Upper lobe of right lung (tissue), 1 donor: Measurements from ENCODE around the gene NAGA. TPM values are rescaled to one million over a fixed set of nuclear protein-coding genes. Genes with fewer than 3 reads are reported as not detected.

Experiments
- ATAC-seq: fragments of 200-7000 bp; cut with Tn5 transposase; one replicate; pipeline ENCODE4 v1.9.1; 2020; ENCODE audit warnings: mild to moderate bottlenecking, moderate library complexity
- DNase-seq: peaks from one replicate; pipeline ENCODE4 v3.0.0-alpha.2; 2020
- H3K27ac ChIP-seq: fragments of 200-600 bp; one replicate; pipeline ENCODE4 v1.8.0; 2022
- H3K27me3 ChIP-seq: fragments of 200-600 bp; one replicate; pipeline ENCODE4 v1.8.0; 2022; ENCODE audit warnings: mild to moderate bottlenecking
- H3K36me3 ChIP-seq: fragments of 200-600 bp; one replicate; pipeline ENCODE4 v1.8.0; 2022
- H3K4me1 ChIP-seq: fragments of 200-600 bp; one replicate; pipeline ENCODE4 v1.8.0; 2022
- H3K4me3 ChIP-seq: fragments of 200-600 bp; one replicate; pipeline ENCODE4 v1.8.0; 2022; ENCODE audit warnings: mild to moderate bottlenecking
- H3K9me3 ChIP-seq: fragments of 200-600 bp; one replicate; pipeline ENCODE4 v1.8.0; 2022
- CTCF ChIP-seq: fragments of 200-600 bp; IDR thresholded peaks from one replicate; pipeline ENCODE4 v1.8.0; 2022; ENCODE audit warnings: antibody characterized with exemption
- intact Hi-C: fragments of 100-400 bp; cut with DNase I; formaldehyde crosslinking; loops from one replicate; pipeline ENCODE4 v1.11.0; 2022
- total RNA-seq: library from RNA; stranded (reverse); fragmentation: NEBNext Ultra II Directional; extraction: Animal tissue kit (Norgen Biotek cat#: 25700); gene quantifications from one replicate; pipeline ENCODE4 v1.2.1, GENCODE V29; 2021
- donor health status: DM: no; HTN: yes; CAD: no; lungs with severe emphysema.

The NAGA gene
- total RNA-seq, 1 donor from 2014 or later: 28.6 TPM

DNA sequence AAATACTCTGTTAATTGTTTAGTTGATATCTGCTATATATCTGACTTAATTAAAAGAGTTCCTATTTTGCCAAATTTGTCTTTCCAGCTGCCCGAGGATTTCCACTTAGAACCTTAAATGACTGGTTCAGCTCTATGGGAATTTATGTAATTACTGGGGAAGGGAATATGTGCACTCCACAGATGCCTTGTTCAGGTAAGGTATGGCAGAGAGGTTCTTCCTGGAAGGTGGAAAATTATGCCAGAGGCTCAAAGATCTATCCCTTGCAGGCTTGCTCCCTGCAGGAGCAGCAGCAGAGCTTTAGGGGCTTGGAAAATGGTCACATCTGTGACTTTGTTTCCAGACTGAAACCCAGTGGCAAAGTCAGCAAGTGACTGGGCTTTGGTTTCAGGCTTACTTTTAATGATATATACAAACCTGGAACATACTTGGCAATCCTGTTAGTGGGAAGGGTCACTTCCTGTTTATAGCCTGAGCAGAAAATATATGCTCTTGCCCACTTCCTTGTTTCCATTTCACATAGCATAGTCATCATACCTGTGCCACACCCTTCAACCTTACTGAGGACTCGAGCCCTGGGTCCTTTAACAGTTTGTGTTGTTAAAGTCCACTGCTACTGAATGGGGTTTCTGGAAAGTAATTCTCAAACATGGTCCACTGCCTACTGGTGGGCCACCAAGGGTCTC lies 48.3 kb downstream of the NAGA start:
- H3K36me3 ChIP-seq: no peaks in the 10 kb centered on the region
- no peak for TF ChIP-seq CTCF
- H3K9me3 ChIP-seq: no peaks in the 10 kb centered on the region
- H3K4me1 ChIP-seq: no peaks in the 10 kb centered on the region
- ATAC-seq: no peak
- intact Hi-C loops: no loop called here
- H3K4me3 ChIP-seq: no peak overlapping the region
- H3K27ac ChIP-seq: no peak overlapping the region
- H3K27me3 ChIP-seq: no peaks in the 10 kb centered on the region
- DNase-seq: no peak

DNA sequence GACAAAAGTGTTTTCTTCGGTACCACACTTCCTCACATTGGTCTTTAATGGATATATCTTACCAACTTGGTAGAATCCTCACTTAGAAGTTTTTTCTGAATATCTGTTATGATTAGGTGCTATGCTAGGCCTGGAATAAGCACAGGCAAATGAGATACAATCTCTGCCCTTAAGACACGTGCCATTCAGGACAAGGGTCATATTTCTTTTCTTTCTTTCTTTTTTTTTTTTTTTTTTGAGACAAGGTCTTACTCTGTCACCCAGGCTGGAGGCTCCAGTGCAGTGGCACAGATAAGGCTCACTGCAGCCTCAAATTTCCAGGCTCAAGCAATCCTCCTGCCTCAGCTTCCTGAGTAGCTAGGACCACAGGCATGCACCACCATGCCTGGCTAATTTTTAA lies 49.0 kb downstream of the NAGA start:
- DNase-seq (no peak), ATAC-seq (no peak)
- intact Hi-C loops: no loop called here
- H3K9me3 ChIP-seq: no peaks in the 10 kb centered on the region
- no peak overlapping the region for H3K4me3 ChIP-seq
- no peak for TF ChIP-seq CTCF
- no peaks in the 10 kb centered on the region for H3K4me1 ChIP-seq
- H3K27ac ChIP-seq: no peak overlapping the region
- peaks cover 5% of the 10 kb centered on the region for H3K27me3 ChIP-seq
- H3K36me3 ChIP-seq: no peaks in the 10 kb centered on the region

GRCh38 chr22:42018224-42018623 lies 52.4 kb downstream of the NAGA start:
- Histone ChIP-seq H3K27me3 (peaks cover 7% of the 10 kb centered on the region), H3K4me1 (no peaks in the 10 kb centered on the region), H3K36me3 (no peaks in the 10 kb centered on the region), H3K9me3 (no peaks in the 10 kb centered on the region), H3K4me3 (no peak overlapping the region), H3K27ac (no peak overlapping the region)
- TF ChIP-seq CTCF: no peak
- intact Hi-C loops: no loop called here
- ATAC-seq (no peak), DNase-seq (no peak)

- no peak for TF ChIP-seq CTCF
- Histone ChIP-seq H3K27me3 (peaks cover 7% of the 10 kb centered on the region), H3K9me3 (peaks cover 3% of the 10 kb centered on the region), H3K4me1 (no peaks in the 10 kb centered on the region), H3K4me3 (no peak overlapping the region), H3K27ac (no peak overlapping the region), H3K36me3 (no peaks in the 10 kb centered on the region)
- intact Hi-C loops: no loop called here
- ATAC-seq: no peak
- DNase-seq: no peak
Measured at GRCh38 chr22:42016111-42016510, 54.5 kb downstream of the NAGA start.

DNA sequence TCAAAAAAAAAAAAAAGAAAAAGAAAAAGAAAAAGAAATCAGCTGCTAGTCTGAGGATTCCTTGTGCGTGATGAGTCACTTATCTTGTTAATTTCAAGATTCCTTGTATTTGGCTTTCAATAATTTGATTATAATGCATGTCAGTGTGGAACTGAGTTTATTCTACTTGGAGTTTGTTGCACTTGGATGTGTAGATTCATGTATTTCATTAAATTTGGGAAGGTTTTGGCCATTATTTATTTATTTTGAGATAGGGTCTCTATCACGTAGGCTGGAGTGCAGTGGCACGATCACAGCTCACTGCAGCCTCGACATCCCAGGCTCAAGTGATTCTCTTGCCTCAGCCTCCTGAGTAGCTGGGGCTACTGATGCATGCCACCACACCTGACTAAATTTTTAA lies 57.2 kb downstream of the NAGA start:
- peaks cover 7% of the 10 kb centered on the region for H3K27me3 ChIP-seq
- H3K4me3 ChIP-seq: no peak overlapping the region
- TF ChIP-seq CTCF: no peak
- DNase-seq: no peak
- ATAC-seq: no peak
- H3K27ac ChIP-seq: no peak overlapping the region
- intact Hi-C loops: no loop called here
- no peaks in the 10 kb centered on the region for H3K36me3 ChIP-seq
- H3K9me3 ChIP-seq: peaks cover 17% of the 10 kb centered on the region
- H3K4me1 ChIP-seq: no peaks in the 10 kb centered on the region

DNA sequence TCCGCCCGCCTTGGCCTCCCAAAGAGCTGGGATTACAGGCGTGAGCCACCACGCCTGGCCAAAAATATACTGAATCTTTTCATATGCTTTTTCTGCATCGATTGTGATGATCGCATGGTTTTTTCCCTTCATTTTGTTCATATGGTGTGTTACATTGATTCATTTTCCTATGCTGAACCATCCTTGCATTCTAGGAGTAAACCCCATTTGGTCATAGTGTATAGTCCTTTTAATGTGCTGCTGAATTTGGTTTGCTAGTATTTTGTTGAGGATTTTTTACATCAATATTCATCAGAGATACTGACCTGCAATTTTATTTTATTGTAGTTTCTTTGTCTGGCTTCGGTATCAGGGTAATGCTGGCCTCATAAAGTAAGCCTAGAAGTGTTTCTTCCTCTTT lies 59.8 kb downstream of the NAGA start:
- no peak for TF ChIP-seq CTCF
- ATAC-seq: no peak
- H3K27me3 ChIP-seq: no peaks in the 10 kb centered on the region

More for the DNA sequence above, 59.8 kb downstream of the NAGA start:
- Histone ChIP-seq H3K36me3 (no peaks in the 10 kb centered on the region), H3K27ac (no peak overlapping the region), H3K9me3 (peaks cover 20% of the 10 kb centered on the region), H3K4me1 (no peaks in the 10 kb centered on the region), H3K4me3 (no peak overlapping the region)
- intact Hi-C loops: no loop called here
- DNase-seq: no peak
